H1 (cell line): ENCODE results near the gene FMNL2. TPM values are rescaled to one million over a fixed set of nuclear protein-coding genes. Genes with fewer than 3 reads are reported as not detected.

ENCODE experiments used
- CTCF ChIA-PET: fragments of 300-600 bp; sonication (Branson Sonifier 250); formaldehyde crosslinking; loops from one replicate; lab custom pipeline; 2021; ENCODE audit not compliant: partially characterized antibody; lab: Charles Lee
- POLR2A ChIA-PET: fragments of 300-600 bp; sonication (Branson Sonifier 250); formaldehyde crosslinking; loops from one replicate; lab custom pipeline; 2021; ENCODE audit warnings: inconsistent platforms; ENCODE audit not compliant: partially characterized antibody; lab: Charles Lee
- DNase-seq, 2 experiments: peaks; one replicate each; pipeline versions ENCODE4 v3.0.0 to v3.0.0-alpha.2; 2010 to 2022; ENCODE audit warnings: low spot score in 2 of 2, low read depth in 1 of 2, mixed read lengths in 1 of 2
- FAIRE-seq: peaks from 2 replicates; lab custom pipeline; 2011; peaks lifted over from hg19 to GRCh38; lab: Jason Lieb, UNC
- H2AFZ ChIP-seq: 2 replicates; pipeline ENCODE4 v1.8.1; 2012; ENCODE audit warnings: low read length, inconsistent platforms
- H2AK5ac ChIP-seq: 2 replicates; pipeline ENCODE4 v1.6.1; 2013; ENCODE audit warnings: low read depth, low read length
- H2BK120ac ChIP-seq: replicated peaks from 2 replicates; pipeline ENCODE3; 2013; ENCODE audit warnings: low read depth, low read length, inconsistent platforms
- H2BK12ac ChIP-seq: 2 replicates; pipeline ENCODE4 v1.6.1; 2013; ENCODE audit warnings: low read depth, low read length
- H2BK15ac ChIP-seq: 2 replicates; pipeline ENCODE4 v1.6.1; 2013; ENCODE audit warnings: low read length
- H2BK20ac ChIP-seq: 2 replicates; pipeline ENCODE4 v1.6.1; 2013; ENCODE audit warnings: low read length
- H2BK5ac ChIP-seq: 2 replicates; pipeline ENCODE4 v1.6.1; 2013; ENCODE audit warnings: low read depth, low read length
- H3K14ac ChIP-seq: 2 replicates; pipeline ENCODE4 v1.6.1; 2013; ENCODE audit warnings: inconsistent platforms; ENCODE audit not compliant: insufficient read length
- H3K18ac ChIP-seq: 2 replicates; pipeline ENCODE4 v1.6.1; 2013; ENCODE audit warnings: low read length; ENCODE audit errors: extremely low read depth
- H3K23ac ChIP-seq: 2 replicates; pipeline ENCODE4 v1.6.1; 2013; ENCODE audit warnings: inconsistent platforms; ENCODE audit not compliant: insufficient read length
- H3K23me2 ChIP-seq: 2 replicates; pipeline ENCODE4 v1.6.1; 2013; ENCODE audit warnings: low read depth, low read length
- H3K27ac ChIP-seq: 2 replicates; pipeline ENCODE4 v1.6.1; 2011; ENCODE audit warnings: low read depth, low read length, inconsistent platforms
- H3K27me3 ChIP-seq, 4 experiments: replicated peaks in 1 of 4; 1 replicate in 1 of 4; 2 replicates in 3 of 4; pipeline versions ENCODE4 v1.6.1 to v1.8.1; 2011 to 2013; ENCODE audit warnings: low read length in 3 of 4, mild to moderate bottlenecking in 3 of 4, inconsistent platforms in 2 of 4, mixed read lengths in 2 of 4, moderate library complexity in 1 of 4; ENCODE audit not compliant: control insufficient read depth in 3 of 4, insufficient read depth in 3 of 4; ENCODE audit errors: extremely low read depth in 1 of 4
- H3K36me3 ChIP-seq, 4 experiments: 2 replicates each; pipeline versions ENCODE4 v1.6.1 to v1.8.1; 2011 to 2013; ENCODE audit warnings: mild to moderate bottlenecking in 4 of 4, low read length in 3 of 4, moderate library complexity in 2 of 4, control low read depth in 1 of 4, inconsistent platforms in 1 of 4; ENCODE audit not compliant: insufficient read depth in 4 of 4, control insufficient read depth in 2 of 4
- H3K4ac ChIP-seq: replicated peaks from 2 replicates; pipeline ENCODE3; 2013; ENCODE audit warnings: low read length, low read depth, mixed read lengths, inconsistent platforms; ENCODE audit not compliant: insufficient read length
- H3K4me1 ChIP-seq, 4 experiments: replicated peaks in 1 of 4; 1 replicate in 1 of 4; 2 replicates in 3 of 4; pipeline versions ENCODE4 v1.6.1 to v1.8.1; 2011 to 2013; ENCODE audit warnings: low read length in 3 of 4, inconsistent platforms in 2 of 4, mixed read lengths in 1 of 4; ENCODE audit not compliant: insufficient read depth in 4 of 4, control insufficient read depth in 3 of 4
- H3K4me2 ChIP-seq, 2 experiments: 2 replicates each; pipeline versions ENCODE4 v1.6.1 to v1.8.1; 2011 to 2013; ENCODE audit warnings: low read depth in 2 of 2, low read length in 2 of 2, control low read depth in 1 of 2, inconsistent platforms in 1 of 2, mild to moderate bottlenecking in 1 of 2; ENCODE audit not compliant: insufficient read depth in 1 of 2
- H3K4me3 ChIP-seq, 4 experiments: fragments of 200-600, 300-600 bp in 1 of 4; sonication (generic), shearing (Covaris generic), sonication (Bioruptor Twin) in 1 of 4; 2 replicates each; pipeline versions ENCODE4 v1.5.1 to v1.8.1; 2011 to 2016; ENCODE audit warnings: low read length in 4 of 4, low read depth in 3 of 4, control low read depth in 2 of 4, inconsistent platforms in 2 of 4, mild to moderate bottlenecking in 2 of 4, mixed read lengths in 1 of 4, moderate library complexity in 1 of 4; ENCODE audit not compliant: insufficient read depth in 2 of 4; ENCODE audit errors: extremely low read depth in 1 of 4
- H3K56ac ChIP-seq: replicated peaks from 2 replicates; pipeline ENCODE3; 2013; ENCODE audit warnings: low read depth, mild to moderate bottlenecking, mixed read lengths, low read length, inconsistent platforms; ENCODE audit not compliant: insufficient read length
- H3K79me1 ChIP-seq: 2 replicates; pipeline ENCODE4 v1.6.1; 2013; ENCODE audit warnings: low read depth, low read length, control low read depth
- H3K79me2 ChIP-seq, 2 experiments: 2 replicates each; pipeline versions ENCODE4 v1.6.1 to v1.8.1; 2012 to 2013; ENCODE audit warnings: low read length in 2 of 2, mild to moderate bottlenecking in 2 of 2, inconsistent platforms in 1 of 2; ENCODE audit not compliant: insufficient read depth in 2 of 2, control insufficient read depth in 1 of 2
- H3K9ac ChIP-seq, 4 experiments: replicated peaks in 1 of 4; 1 replicate in 1 of 4; 2 replicates in 3 of 4; pipeline versions ENCODE4 v1.6.1 to v1.8.1; 2011 to 2013; ENCODE audit warnings: low read depth in 3 of 4, low read length in 3 of 4, control low read depth in 2 of 4, mild to moderate bottlenecking in 2 of 4, moderate library complexity in 2 of 4, inconsistent platforms in 1 of 4; ENCODE audit errors: extremely low read depth in 1 of 4
- H3K9me3 ChIP-seq, 2 experiments: 2 replicates each; pipeline versions ENCODE4 v1.6.1 to v1.8.1; 2012 to 2013; ENCODE audit warnings: mild to moderate bottlenecking in 2 of 2, moderate library complexity in 2 of 2, control low read depth in 1 of 2, inconsistent platforms in 1 of 2, low read depth in 1 of 2, low read length in 1 of 2, mixed read lengths in 1 of 2; ENCODE audit not compliant: insufficient read depth in 2 of 2
- H4K20me1 ChIP-seq, 2 experiments: replicated peaks in 1 of 2; 2 replicates each; pipeline versions ENCODE3 to v1.8.1; 2011 to 2013; ENCODE audit warnings: inconsistent platforms in 2 of 2, low read length in 2 of 2, mild to moderate bottlenecking in 1 of 2; ENCODE audit not compliant: insufficient read depth in 2 of 2, control insufficient read depth in 1 of 2
- H4K5ac ChIP-seq: 2 replicates; pipeline ENCODE4 v1.6.1; 2013; ENCODE audit warnings: low read length, low read depth, mixed read lengths, inconsistent platforms; ENCODE audit not compliant: insufficient read length
- H4K8ac ChIP-seq: 2 replicates; pipeline ENCODE4 v1.8.0; 2013; ENCODE audit warnings: mild to moderate bottlenecking, moderate library complexity, low read length, inconsistent platforms; ENCODE audit not compliant: insufficient read depth; ENCODE audit errors: extremely low read depth
- H4K91ac ChIP-seq: replicated peaks from 2 replicates; pipeline ENCODE3; 2013; ENCODE audit warnings: low read length, mixed read lengths, inconsistent platforms; ENCODE audit not compliant: insufficient read length
- CEBPB ChIP-seq: IDR thresholded peaks from 2 replicates; pipeline ENCODE4 v1.6.1; 2012; ENCODE audit warnings: low read depth, low read length
- EP300 ChIP-seq, 2 experiments: IDR thresholded peaks; 1 replicate in 1 of 2; 2 replicates in 1 of 2; pipeline ENCODE4 v1.6.1; 2011 to 2012; ENCODE audit warnings: low read depth in 2 of 2, low read length in 2 of 2, mild to moderate bottlenecking in 2 of 2, borderline replicate concordance in 1 of 2, inconsistent platforms in 1 of 2, moderate library complexity in 1 of 2
- FOSL1 ChIP-seq: IDR thresholded peaks from 2 replicates; pipeline ENCODE4 v1.6.1; 2011; ENCODE audit warnings: mild to moderate bottlenecking, low read depth, low read length, moderate library complexity; ENCODE audit not compliant: insufficient read depth
- GTF2F1 ChIP-seq: IDR thresholded peaks from 2 replicates; pipeline ENCODE4 v1.6.1; 2012; ENCODE audit warnings: low read depth, low read length, improper control_type of control experiment, borderline replicate concordance
- KDM1A ChIP-seq: fragments of 200-600, 300-600 bp; sonication (generic); IDR thresholded peaks from 2 replicates; pipeline ENCODE4 v1.7.1; 2016; ENCODE audit warnings: mild to moderate bottlenecking, low read length, borderline replicate concordance
- PHF8 ChIP-seq: fragments of 200-600 bp; sonication (generic); conservative IDR thresholded peaks from 2 replicates; pipeline ENCODE4 v1.7.1; 2012; ENCODE audit warnings: low read depth, mild to moderate bottlenecking, inconsistent platforms, low read length, moderate library complexity
- POLR2A ChIP-seq, 2 experiments: IDR thresholded peaks; 1 replicate in 1 of 2; 2 replicates in 1 of 2; pipeline ENCODE4 v1.6.1; 2011; ENCODE audit warnings: low read depth in 2 of 2, low read length in 2 of 2, mild to moderate bottlenecking in 2 of 2; ENCODE audit errors: control extremely low read depth in 1 of 2
- SAP30 ChIP-seq: fragments of 300-600 bp; sonication (generic); IDR thresholded peaks from 2 replicates; pipeline ENCODE4 v1.7.1; 2012; ENCODE audit warnings: low read length, moderate library complexity, mild to moderate bottlenecking, inconsistent platforms; ENCODE audit not compliant: insufficient read depth, insufficient replicate concordance
- SIRT6 ChIP-seq: IDR thresholded peaks from one replicate; pipeline ENCODE4 v1.7.1; 2012; ENCODE audit warnings: low read length, inconsistent platforms
- SP4 ChIP-seq: IDR thresholded peaks from 2 replicates; pipeline ENCODE4 v1.6.1; 2012; ENCODE audit warnings: low read length, inconsistent platforms
- TAF1 ChIP-seq: IDR thresholded peaks from 2 replicates; pipeline ENCODE4 v1.6.1; 2011; ENCODE audit warnings: mild to moderate bottlenecking, low read depth, low read length
- TAF7 ChIP-seq: optimal IDR thresholded peaks from 2 replicates; pipeline ENCODE3; 2011; ENCODE audit warnings: low read depth, mild to moderate bottlenecking, inconsistent platforms, low read length, moderate library complexity, borderline replicate concordance
- WGBS, 2 experiments: shearing (Covaris generic) in 1 of 2; methylation state at CpG; one replicate each; pipeline versions ENCODE4 v1.1.6 to v1.1.7; 2013 to 2015; ENCODE audit warnings: low lambda C conversion rate in 2 of 2, mixed read lengths in 2 of 2, inconsistent platforms in 1 of 2, low coverage in 1 of 2, missing lambda C conversion rate in 1 of 2; ENCODE audit not compliant: insufficient replicate concordance in 2 of 2, insufficient coverage in 1 of 2, insufficient read length in 1 of 2; ENCODE audit errors: extremely low coverage in 1 of 2, missing lambda C conversion rate in 1 of 2; 5-methylcytosine and 5-hydroxymethylcytosine counted together
- polyA plus RNA-seq, 7 experiments: library from polyadenylated mRNA; depleted of rRNA in 3 of 7; stranded (reverse) in 5 of 7; unstranded in 2 of 7; fragments of >200 nt in 5 of 7; fragments of 200-250 nt in 2 of 7; gene quantifications; 1 replicate in 5 of 7; 2 replicates in 1 of 7; 4 replicates in 1 of 7; pipeline versions ENCODE4 v1.2.1 to v1.2.3, GENCODE V29; 2011 to 2013; ENCODE audit warnings: missing spikeins in 2 of 7, mixed read lengths in 2 of 7
- total RNA-seq: library from RNA; stranded (reverse); fragmentation: NEBNext Ultra II Directional; extraction: Animal tissue kit (Norgen Biotek cat#: 25700); gene quantifications from 2 replicates; pipeline ENCODE4 v1.2.1, GENCODE V29; 2021
- TF ChIP-seq, protein P1 (sequence below): IDR thresholded peaks from 2 replicates; pipeline ENCODE4 v1.6.1; 2011; ENCODE audit warnings: low read depth, mild to moderate bottlenecking, low read length; ENCODE audit not compliant: insufficient read depth
- TF ChIP-seq, protein P2 (sequence below): IDR thresholded peaks from 2 replicates; pipeline ENCODE4 v1.6.1; 2012; ENCODE audit warnings: inconsistent platforms

FMNL2 gene
- total and polyA plus RNA-seq, 2 of the 8 experiments (the other 6 are each of a cell fraction or from before 2014, with no cell fraction given) = 15.5 to 45.1 TPM

- no peak overlapping the region for H2AFZ ChIP-seq
- no peak overlapping the region for H3K4ac ChIP-seq
- no peak overlapping the region for H2BK120ac ChIP-seq
- H3K18ac ChIP-seq = no peak overlapping the region
- no peak overlapping the region for H3K14ac ChIP-seq
- peaks cover 2% of the 10 kb centered on the region in 2 experiments for H4K20me1 ChIP-seq
- WGBS, 2 experiments = 85% methylated on average over 4 of the region's 4 CpGs; no CpG with 5 or more reads in 1 of the 2 experiments
- FAIRE-seq (no peak), DNase-seq (no peak)
- H3K4me2 ChIP-seq = no peak overlapping the region
- H2BK12ac ChIP-seq = no peak overlapping the region
- no peak overlapping the region for H3K9ac ChIP-seq
- H2BK5ac ChIP-seq = no peak overlapping the region
- no peak overlapping the region for H3K27ac ChIP-seq
- no peaks in the 10 kb centered on the region for H3K9me3 ChIP-seq
- H3K23me2 ChIP-seq = no peaks in the 10 kb centered on the region
- no peak overlapping the region for H2BK20ac ChIP-seq
- no peaks in the 10 kb centered on the region for H3K36me3 ChIP-seq
- no peaks in the 10 kb centered on the region for H3K27me3 ChIP-seq
- H3K56ac ChIP-seq = no peak overlapping the region
- ChIA-PET CTCF (interaction anchor here (0.6 to 1.2 kb wide), 3 partner anchors 17 to 24 kb away, joined by 3 read pairs; no protein-coding TSS in a partner anchor), POLR2A (interaction anchor here (1.5 to 2.1 kb wide), 2 partner anchors 17 to 21 kb away, joined by 6 read pairs; no protein-coding TSS in a partner anchor)
- no peak overlapping the region for H3K23ac ChIP-seq
- H2BK15ac ChIP-seq = no peak overlapping the region
- no peak overlapping the region for H4K91ac ChIP-seq
- peaks cover 0 to 90% of the 10 kb centered on the region in 2 experiments; a peak in 3 of 4 replicates for H3K79me2 ChIP-seq
- H4K5ac ChIP-seq = no peak overlapping the region
- H4K8ac ChIP-seq = no peak overlapping the region
- H3K4me1 ChIP-seq = peaks cover 2 to 34% (median 17%) of the 10 kb centered on the region in 4 experiments
- H3K79me1 ChIP-seq = peaks cover 8% of the 10 kb centered on the region; the same call in 1 of the 2 replicates
- no peak overlapping the region for H3K4me3 ChIP-seq
- no peak overlapping the region for H2AK5ac ChIP-seq
- TF ChIP-seq, protein P1, sequence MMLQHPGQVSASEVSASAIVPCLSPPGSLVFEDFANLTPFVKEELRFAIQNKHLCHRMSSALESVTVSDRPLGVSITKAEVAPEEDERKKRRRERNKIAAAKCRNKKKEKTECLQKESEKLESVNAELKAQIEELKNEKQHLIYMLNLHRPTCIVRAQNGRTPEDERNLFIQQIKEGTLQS = no peak
- no peak for TF ChIP-seq PHF8
- no peak for TF ChIP-seq EP300 (IDR thresholded peaks at IDR 0.05; ENCODE audit: borderline replicate concordance in 1 of 2, low read depth in 2 of 2, low read length in 2 of 2)
- no peak for TF ChIP-seq TAF7
- TF ChIP-seq SIRT6 = no peak
- TF ChIP-seq FOSL1 = no peak
- TF ChIP-seq, protein P2, sequence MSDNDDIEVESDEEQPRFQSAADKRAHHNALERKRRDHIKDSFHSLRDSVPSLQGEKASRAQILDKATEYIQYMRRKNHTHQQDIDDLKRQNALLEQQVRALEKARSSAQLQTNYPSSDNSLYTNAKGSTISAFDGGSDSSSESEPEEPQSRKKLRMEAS = no peak
- no peak for TF ChIP-seq GTF2F1
- no peak for TF ChIP-seq SP4
- TF ChIP-seq TAF1 = no peak
- no peak for TF ChIP-seq SAP30
- TF ChIP-seq POLR2A (IDR thresholded peaks at IDR 0.05; ENCODE audit: control extremely low read depth in 1 of 2, low read depth in 2 of 2, low read length in 2 of 2) = no peak
- TF ChIP-seq CEBPB = no peak
- no peak for TF ChIP-seq KDM1A
Observed at GRCh38 chr2:152432765-152433164, 97.8 kb downstream of the FMNL2 start.
